ENCODE data around the gene PNPLA6. TPM values are rescaled to one million over a fixed set of nuclear protein-coding genes. Genes with fewer than 3 reads are reported as not detected.
"Not testable (repeated sequence)": the region's sequence is repeated elsewhere in the genome, so short reads cannot be mapped to it uniquely, and the experiment has no call there.

PNPLA6 gene
- total RNA-seq, 1 donor from 2014 or later, result 52.7 TPM

GRCh38 chr19:7564866-7565265 is 29.3 kb downstream of the PNPLA6 start:
- no peaks in the 10 kb centered on the region for H3K27me3 ChIP-seq (ENCODE audit: control insufficient read depth in 3 of 3, insufficient read depth in 3 of 3, low read length in 3 of 3)
- H3K4me3 ChIP-seq (ENCODE audit: low read length in 3 of 3), result no peak overlapping the region
- H3K36me3 ChIP-seq (ENCODE audit: control insufficient read depth in 3 of 3, insufficient read depth in 3 of 3, low read length in 3 of 3), result peaks cover 7 to 12% (median 11%) of the 10 kb centered on the region in 3 donors
- no peak overlapping the region for H3K27ac ChIP-seq (ENCODE audit: low read depth, low read length)
- H3K9me3 ChIP-seq (ENCODE audit: control insufficient read depth in 3 of 3, low read length in 3 of 3), result no peaks in the 10 kb centered on the region
- H3K9ac ChIP-seq (ENCODE audit: low read depth in 1 of 3, low read length in 3 of 3), result no peak overlapping the region
- no peaks in the 10 kb centered on the region for H3K4me1 ChIP-seq (ENCODE audit: control insufficient read depth in 3 of 3, insufficient read depth in 3 of 3, low read length in 3 of 3)

- Histone ChIP-seq H3K4me3 (ENCODE audit: low read length in 3 of 3) (no peak overlapping the region), H3K36me3 (ENCODE audit: control insufficient read depth in 3 of 3, insufficient read depth in 3 of 3, low read length in 3 of 3) (peaks cover 4 to 9% (median 8%) of the 10 kb centered on the region in 3 donors), H3K4me1 (ENCODE audit: control insufficient read depth in 3 of 3, insufficient read depth in 3 of 3, low read length in 3 of 3) (no peaks in the 10 kb centered on the region), H3K27me3 (ENCODE audit: control insufficient read depth in 3 of 3, insufficient read depth in 3 of 3, low read length in 3 of 3) (no peaks in the 10 kb centered on the region), H3K9me3 (ENCODE audit: control insufficient read depth in 3 of 3, low read length in 3 of 3) (no peaks in the 10 kb centered on the region), H3K27ac (ENCODE audit: low read depth, low read length) (no peak overlapping the region), H3K9ac (ENCODE audit: low read depth in 1 of 3, low read length in 3 of 3) (no peak overlapping the region)
Measured at GRCh38 chr19:7565332-7565731, 29.8 kb downstream of the PNPLA6 start.

- H3K27me3 ChIP-seq (ENCODE audit: control insufficient read depth in 3 of 3, insufficient read depth in 3 of 3, low read length in 3 of 3), result no peaks in the 10 kb centered on the region
- H3K27ac ChIP-seq (ENCODE audit: low read depth, low read length), result no peak overlapping the region
- no peak overlapping the region for H3K9ac ChIP-seq (ENCODE audit: low read depth in 1 of 3, low read length in 3 of 3)
- H3K9me3 ChIP-seq (ENCODE audit: control insufficient read depth in 3 of 3, low read length in 3 of 3), result no peaks in the 10 kb centered on the region
- H3K36me3 ChIP-seq (ENCODE audit: control insufficient read depth in 3 of 3, insufficient read depth in 3 of 3, low read length in 3 of 3), result no peaks in the 10 kb centered on the region
- no peaks in the 10 kb centered on the region for H3K4me1 ChIP-seq (ENCODE audit: control insufficient read depth in 3 of 3, insufficient read depth in 3 of 3, low read length in 3 of 3)
- H3K4me3 ChIP-seq (ENCODE audit: low read length in 3 of 3), result no peak overlapping the region
Measured at GRCh38 chr19:7570761-7571160, 35.2 kb downstream of the PNPLA6 start.

- Histone ChIP-seq H3K27ac (ENCODE audit: low read depth, low read length) (no peak overlapping the region), H3K27me3 (ENCODE audit: control insufficient read depth in 3 of 3, insufficient read depth in 3 of 3, low read length in 3 of 3) (no peaks in the 10 kb centered on the region), H3K9me3 (ENCODE audit: control insufficient read depth in 3 of 3, low read length in 3 of 3) (no peaks in the 10 kb centered on the region), H3K4me3 (ENCODE audit: low read length in 3 of 3) (no peak overlapping the region), H3K36me3 (ENCODE audit: control insufficient read depth in 3 of 3, insufficient read depth in 3 of 3, low read length in 3 of 3) (no peaks in the 10 kb centered on the region), H3K9ac (ENCODE audit: low read depth in 1 of 3, low read length in 3 of 3) (no peak overlapping the region), H3K4me1 (ENCODE audit: control insufficient read depth in 3 of 3, insufficient read depth in 3 of 3, low read length in 3 of 3) (no peaks in the 10 kb centered on the region)
Measured at GRCh38 chr19:7575434-7576040, 40.0 kb downstream of the PNPLA6 start.

GRCh38 chr19:7577422-7577821 is 41.9 kb downstream of the PNPLA6 start:
- H3K4me1 ChIP-seq (ENCODE audit: control insufficient read depth in 3 of 3, insufficient read depth in 3 of 3, low read length in 3 of 3); H3K9me3 ChIP-seq (ENCODE audit: control insufficient read depth in 3 of 3, low read length in 3 of 3); H3K27ac ChIP-seq (ENCODE audit: low read depth, low read length); H3K4me3 ChIP-seq (ENCODE audit: low read length in 3 of 3); H3K9ac ChIP-seq (ENCODE audit: low read depth in 1 of 3, low read length in 3 of 3); H3K27me3 ChIP-seq (ENCODE audit: control insufficient read depth in 3 of 3, insufficient read depth in 3 of 3, low read length in 3 of 3); H3K36me3 ChIP-seq (ENCODE audit: control insufficient read depth in 3 of 3, insufficient read depth in 3 of 3, low read length in 3 of 3): not testable (repeated sequence)

GRCh38 chr19:7578127-7578526 is 42.6 kb downstream of the PNPLA6 start:
- Histone ChIP-seq H3K4me1 (ENCODE audit: control insufficient read depth in 3 of 3, insufficient read depth in 3 of 3, low read length in 3 of 3) (no peaks in the 10 kb centered on the region), H3K4me3 (ENCODE audit: low read length in 3 of 3) (no peak overlapping the region), H3K27me3 (ENCODE audit: control insufficient read depth in 3 of 3, insufficient read depth in 3 of 3, low read length in 3 of 3) (no peaks in the 10 kb centered on the region), H3K9me3 (ENCODE audit: control insufficient read depth in 3 of 3, low read length in 3 of 3) (no peaks in the 10 kb centered on the region), H3K36me3 (ENCODE audit: control insufficient read depth in 3 of 3, insufficient read depth in 3 of 3, low read length in 3 of 3) (no peaks in the 10 kb centered on the region), H3K9ac (ENCODE audit: low read depth in 1 of 3, low read length in 3 of 3) (no peak overlapping the region), H3K27ac (ENCODE audit: low read depth, low read length) (no peak overlapping the region)

GRCh38 chr19:7579182-7579581 is 43.7 kb downstream of the PNPLA6 start:
- Histone ChIP-seq H3K36me3 (ENCODE audit: control insufficient read depth in 3 of 3, insufficient read depth in 3 of 3, low read length in 3 of 3) (no peaks in the 10 kb centered on the region), H3K9me3 (ENCODE audit: control insufficient read depth in 3 of 3, low read length in 3 of 3) (no peaks in the 10 kb centered on the region), H3K4me3 (ENCODE audit: low read length in 3 of 3) (no peak overlapping the region), H3K9ac (ENCODE audit: low read depth in 1 of 3, low read length in 3 of 3) (no peak overlapping the region), H3K27ac (ENCODE audit: low read depth, low read length) (no peak overlapping the region), H3K27me3 (ENCODE audit: control insufficient read depth in 3 of 3, insufficient read depth in 3 of 3, low read length in 3 of 3) (no peaks in the 10 kb centered on the region), H3K4me1 (ENCODE audit: control insufficient read depth in 3 of 3, insufficient read depth in 3 of 3, low read length in 3 of 3) (no peaks in the 10 kb centered on the region)

GRCh38 chr19:7582446-7582845 is 46.9 kb downstream of the PNPLA6 start:
- no peaks in the 10 kb centered on the region for H3K9me3 ChIP-seq (ENCODE audit: control insufficient read depth in 3 of 3, low read length in 3 of 3)
- H3K4me3 ChIP-seq (ENCODE audit: low read length in 3 of 3), result no peak overlapping the region
- no peak overlapping the region for H3K9ac ChIP-seq (ENCODE audit: low read depth in 1 of 3, low read length in 3 of 3)
- no peaks in the 10 kb centered on the region for H3K4me1 ChIP-seq (ENCODE audit: control insufficient read depth in 3 of 3, insufficient read depth in 3 of 3, low read length in 3 of 3)
- no peaks in the 10 kb centered on the region for H3K36me3 ChIP-seq (ENCODE audit: control insufficient read depth in 3 of 3, insufficient read depth in 3 of 3, low read length in 3 of 3)
- no peaks in the 10 kb centered on the region for H3K27me3 ChIP-seq (ENCODE audit: control insufficient read depth in 3 of 3, insufficient read depth in 3 of 3, low read length in 3 of 3)
- H3K27ac ChIP-seq (ENCODE audit: low read depth, low read length), result no peak overlapping the region

- Histone ChIP-seq H3K4me3 (ENCODE audit: low read length in 3 of 3) (no peak overlapping the region), H3K9me3 (ENCODE audit: control insufficient read depth in 3 of 3, low read length in 3 of 3) (no peaks in the 10 kb centered on the region), H3K27ac (ENCODE audit: low read depth, low read length) (no peak overlapping the region), H3K9ac (ENCODE audit: low read depth in 1 of 3, low read length in 3 of 3) (no peak overlapping the region), H3K36me3 (ENCODE audit: control insufficient read depth in 3 of 3, insufficient read depth in 3 of 3, low read length in 3 of 3) (no peaks in the 10 kb centered on the region), H3K4me1 (ENCODE audit: control insufficient read depth in 3 of 3, insufficient read depth in 3 of 3, low read length in 3 of 3) (no peaks in the 10 kb centered on the region), H3K27me3 (ENCODE audit: control insufficient read depth in 3 of 3, insufficient read depth in 3 of 3, low read length in 3 of 3) (peaks cover 9 to 14% (median 11%) of the 10 kb centered on the region in 3 donors)
Measured at GRCh38 chr19:7589822-7590221, 54.3 kb downstream of the PNPLA6 start.

- Histone ChIP-seq H3K4me3 (ENCODE audit: low read length in 3 of 3) (no peak overlapping the region), H3K27ac (ENCODE audit: low read depth, low read length) (no peak overlapping the region), H3K9ac (ENCODE audit: low read depth in 1 of 3, low read length in 3 of 3) (no peak overlapping the region), H3K27me3 (ENCODE audit: control insufficient read depth in 3 of 3, insufficient read depth in 3 of 3, low read length in 3 of 3) (peaks cover 13 to 17% (median 15%) of the 10 kb centered on the region in 3 donors), H3K36me3 (ENCODE audit: control insufficient read depth in 3 of 3, insufficient read depth in 3 of 3, low read length in 3 of 3) (no peaks in the 10 kb centered on the region), H3K4me1 (ENCODE audit: control insufficient read depth in 3 of 3, insufficient read depth in 3 of 3, low read length in 3 of 3) (no peaks in the 10 kb centered on the region), H3K9me3 (ENCODE audit: control insufficient read depth in 3 of 3, low read length in 3 of 3) (no peaks in the 10 kb centered on the region)
Measured at GRCh38 chr19:7590256-7590655, 54.7 kb downstream of the PNPLA6 start.

All from skeletal muscle tissue (tissue), 4 donors.